Kidney (tissue), 14 donors: Measurements from ENCODE around the gene PRXL2B. TPM values are rescaled to one million over a fixed set of nuclear protein-coding genes. Genes with fewer than 3 reads are reported as not detected.

ENCODE experiments used
- DNase-seq, 5 donors: peaks; one replicate each; pipeline ENCODE4 v3.0.0-alpha.2; 2013 to 2020
- FAIRE-seq: peaks from 2 replicates; lab custom pipeline; 2012; peaks lifted over from hg19 to GRCh38; lab: Jason Lieb, UNC
- H3K27ac ChIP-seq, 2 donors: one replicate each; pipeline ENCODE4 v1.7.0; 2013; ENCODE audit warnings: low read depth in 2 of 2, low read length in 2 of 2, inconsistent platforms in 1 of 2
- H3K27me3 ChIP-seq: one replicate; pipeline ENCODE4 v1.7.1; 2013; ENCODE audit warnings: low read length, inconsistent platforms; ENCODE audit not compliant: control insufficient read depth, insufficient read depth
- H3K36me3 ChIP-seq, 3 donors: one replicate each; pipeline versions ENCODE4 v1.7.0 to v1.7.1; 2013; ENCODE audit warnings: low read length in 3 of 3, control low read depth in 1 of 3, inconsistent platforms in 1 of 3; ENCODE audit not compliant: insufficient read depth in 3 of 3, control insufficient read depth in 2 of 3
- H3K4me1 ChIP-seq, 3 donors: one replicate each; pipeline versions ENCODE4 v1.7.0 to v1.7.1; 2013; ENCODE audit warnings: low read length in 3 of 3, inconsistent platforms in 1 of 3, low read depth in 1 of 3; ENCODE audit not compliant: control insufficient read depth in 2 of 3, insufficient read depth in 2 of 3
- H3K4me3 ChIP-seq, 3 donors: one replicate each; pipeline versions ENCODE4 v1.7.0 to v1.8.1; 2013; ENCODE audit warnings: low read length in 3 of 3, control low read depth in 1 of 3, inconsistent platforms in 1 of 3
- H3K9ac ChIP-seq, 3 donors: one replicate each; pipeline versions ENCODE4 v1.7.0 to v1.7.1; 2013; ENCODE audit warnings: low read length in 3 of 3, control low read depth in 1 of 3, inconsistent platforms in 1 of 3
- H3K9me3 ChIP-seq, 3 donors: one replicate each; pipeline versions ENCODE4 v1.7.0 to v1.7.1; 2013; ENCODE audit warnings: low read length in 3 of 3, control low read depth in 1 of 3, inconsistent platforms in 1 of 3; ENCODE audit not compliant: control insufficient read depth in 2 of 3, insufficient read depth in 1 of 3
- intact Hi-C: fragments of 100-400 bp; cut with DNase I; formaldehyde crosslinking; loops from one replicate; pipeline ENCODE4 v1.11.1; 2022
- polyA plus RNA-seq: library from polyadenylated mRNA; stranded (reverse); fragments of 350-450 nt; fragmentation: Illumina TruSeq; extraction: RNeasy Lipid Tissue Mini Kit (QIAGEN cat#74804); gene quantifications from one replicate; pipeline ENCODE4 v1.2.3, GENCODE V29; 2014; ENCODE audit warnings: low read depth, low replicate concordance; ENCODE audit not compliant: insufficient read depth
- total RNA-seq: library from RNA; stranded (reverse); fragmentation: NEBNext Ultra II Directional; extraction: Animal tissue kit (Norgen Biotek cat#: 25700); gene quantifications from one replicate; pipeline ENCODE4 v1.2.1, GENCODE V29; 2021
- TF ChIP-seq, protein P1 (sequence below): IDR thresholded peaks from 3 replicates; pipeline ENCODE4 v1.5.1; 2012; ENCODE audit warnings: mild to moderate bottlenecking, moderate library complexity, borderline replicate concordance; ENCODE audit not compliant: insufficient read depth; ENCODE audit errors: extremely low read depth
- donor health status: control.
- donor health status: control.
- donor health status: control.
- donor health status: control.
- donor health status: control.
- donor health status: DM: yes; HTN: yes; CAD: no.
- donor health status: Normal renal cell carcinoma (clear cell type).

PRXL2B gene
- total and polyA plus RNA-seq, 2 donors from 2014 or later: 25.6 to 39.5 TPM

DNA sequence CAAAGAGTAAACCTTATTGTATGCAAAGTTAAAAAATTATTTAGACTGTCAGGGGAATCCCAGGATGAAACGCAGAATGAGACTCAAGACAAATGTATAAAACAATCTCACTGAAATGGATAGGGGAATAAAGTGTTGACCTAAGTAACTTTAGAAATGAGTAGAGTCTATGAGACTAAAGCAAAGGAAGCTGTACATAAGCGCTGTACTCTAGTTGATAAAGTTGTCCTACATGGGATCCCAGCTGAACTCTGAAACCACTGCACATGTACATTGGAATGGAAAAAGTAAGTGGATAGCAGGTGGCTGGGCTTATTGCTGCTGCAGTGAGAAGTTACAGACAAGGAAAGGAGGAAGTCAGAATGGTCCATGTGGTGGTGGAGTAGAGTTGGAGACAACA is 27.6 kb downstream of the PRXL2B start:
- no peaks in the 10 kb centered on the region for H3K4me1 ChIP-seq
- DNase-seq (no peak), FAIRE-seq (no peak)
- no peak overlapping the region for H3K27ac ChIP-seq
- H3K9me3 ChIP-seq: peaks cover 0 to 23% (median 4%) of the 10 kb centered on the region in 3 donors
- TF ChIP-seq, protein P1, sequence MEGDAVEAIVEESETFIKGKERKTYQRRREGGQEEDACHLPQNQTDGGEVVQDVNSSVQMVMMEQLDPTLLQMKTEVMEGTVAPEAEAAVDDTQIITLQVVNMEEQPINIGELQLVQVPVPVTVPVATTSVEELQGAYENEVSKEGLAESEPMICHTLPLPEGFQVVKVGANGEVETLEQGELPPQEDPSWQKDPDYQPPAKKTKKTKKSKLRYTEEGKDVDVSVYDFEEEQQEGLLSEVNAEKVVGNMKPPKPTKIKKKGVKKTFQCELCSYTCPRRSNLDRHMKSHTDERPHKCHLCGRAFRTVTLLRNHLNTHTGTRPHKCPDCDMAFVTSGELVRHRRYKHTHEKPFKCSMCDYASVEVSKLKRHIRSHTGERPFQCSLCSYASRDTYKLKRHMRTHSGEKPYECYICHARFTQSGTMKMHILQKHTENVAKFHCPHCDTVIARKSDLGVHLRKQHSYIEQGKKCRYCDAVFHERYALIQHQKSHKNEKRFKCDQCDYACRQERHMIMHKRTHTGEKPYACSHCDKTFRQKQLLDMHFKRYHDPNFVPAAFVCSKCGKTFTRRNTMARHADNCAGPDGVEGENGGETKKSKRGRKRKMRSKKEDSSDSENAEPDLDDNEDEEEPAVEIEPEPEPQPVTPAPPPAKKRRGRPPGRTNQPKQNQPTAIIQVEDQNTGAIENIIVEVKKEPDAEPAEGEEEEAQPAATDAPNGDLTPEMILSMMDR: no peak
- H3K36me3 ChIP-seq: no peaks in the 10 kb centered on the region
- H3K27me3 ChIP-seq: no peaks in the 10 kb centered on the region
- H3K4me3 ChIP-seq: no peak overlapping the region
- H3K9ac ChIP-seq: no peak overlapping the region
- intact Hi-C loops: no loop called here

DNA sequence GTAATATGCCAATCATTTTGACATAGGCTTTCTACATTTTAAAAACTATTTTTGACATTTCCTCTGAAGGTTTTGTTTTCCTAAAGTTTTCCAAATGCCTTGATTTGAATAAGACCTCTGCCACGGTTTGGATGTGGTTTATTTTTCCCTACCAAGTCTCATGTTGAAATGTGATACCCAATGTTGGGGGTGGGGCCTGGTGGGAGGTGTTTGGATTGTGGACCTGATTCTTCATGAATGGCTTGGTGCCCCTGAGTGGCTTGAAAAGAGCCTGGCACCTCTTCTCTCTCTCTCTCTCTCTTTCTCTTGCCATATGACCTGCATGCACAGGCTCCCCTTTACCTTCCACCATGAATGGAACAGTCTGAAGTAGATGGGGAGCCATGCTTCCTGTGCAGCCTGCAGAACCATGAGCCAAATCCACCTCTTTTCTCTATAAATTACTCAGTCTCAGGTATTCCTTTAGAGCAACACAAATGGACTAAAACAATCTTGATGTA is 31.4 kb downstream of the PRXL2B start:
- Histone ChIP-seq H3K27me3 (no peaks in the 10 kb centered on the region), H3K27ac (no peak overlapping the region), H3K4me1 (no peaks in the 10 kb centered on the region), H3K9me3 (peaks cover 0 to 23% (median 4%) of the 10 kb centered on the region in 3 donors), H3K36me3 (no peaks in the 10 kb centered on the region), H3K4me3 (no peak overlapping the region), H3K9ac (no peak overlapping the region)
- TF ChIP-seq, protein P1: no peak
- FAIRE-seq (no peak), DNase-seq (peak in 4 of 5 donors; percentile 43 to 64 (median 54))
- intact Hi-C loops: no loop called here

DNA sequence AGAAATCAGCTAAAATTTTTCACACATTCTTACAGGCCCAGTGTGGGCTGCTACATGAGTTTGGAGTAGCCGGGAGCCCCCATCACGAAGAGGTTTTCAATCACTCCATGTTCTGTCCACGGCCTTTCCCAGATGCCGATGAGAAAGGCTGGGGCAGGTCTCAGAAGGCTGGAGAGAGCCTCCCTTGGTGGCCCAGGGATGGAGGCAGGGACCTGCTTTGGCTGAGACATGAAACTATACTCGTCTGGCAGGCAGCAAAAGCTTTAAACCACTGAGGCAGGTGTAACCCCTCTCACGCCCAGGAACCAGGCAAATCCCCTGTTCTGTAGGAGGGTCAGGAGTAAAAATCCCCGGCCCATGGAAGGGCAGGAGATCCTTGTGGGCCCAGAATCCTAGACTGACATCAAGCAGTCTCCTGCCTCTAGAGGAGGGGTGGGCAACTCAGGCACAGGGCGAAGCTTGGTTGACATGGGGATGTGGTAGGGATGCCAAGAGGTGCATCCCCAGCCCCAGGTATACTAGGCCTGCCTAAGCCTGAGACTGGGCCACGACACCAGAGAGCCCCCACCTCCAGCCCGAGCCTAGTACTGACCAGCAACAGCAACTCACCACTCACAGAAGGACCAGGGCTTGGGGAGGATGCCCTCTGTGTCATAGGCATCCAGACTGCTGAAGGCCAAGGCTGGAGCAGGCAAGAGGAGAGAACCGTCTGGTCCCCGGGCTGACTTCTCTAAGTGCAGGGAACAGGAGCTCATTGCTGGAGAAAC is 37.2 kb downstream of the PRXL2B start:
- TF ChIP-seq, protein P1: no peak
- Histone ChIP-seq H3K36me3 (no peaks in the 10 kb centered on the region), H3K27me3 (peaks cover 6% of the 10 kb centered on the region), H3K9me3 (no peaks in the 10 kb centered on the region), H3K4me1 (no peaks in the 10 kb centered on the region), H3K4me3 (no peak overlapping the region), H3K9ac (no peak overlapping the region), H3K27ac (no peak overlapping the region)
- intact Hi-C loops: no loop called here
- FAIRE-seq: no peak
- DNase-seq: peak in 1 of 5 donors; percentile 7
